GM21526 (cell line): ENCODE measurements around the gene MON2.

ENCODE experiments used
- ATAC-seq: cut with Tn5 transposase; IDR thresholded peaks from one replicate; pipeline ENCODE4 v1.9.1; 2021; ENCODE audit warnings: moderate library complexity; ENCODE audit not compliant: unreplicated experiment, low FRiP score

MON2 gene

GRCh38 chr12:62603811-62604098, 137.1 kb downstream of the MON2 start:
- ATAC-seq = no peak

- no peak for ATAC-seq
These were observed 137.7 kb downstream of the MON2 start for GRCh38 chr12:62604373-62604772.

- ATAC-seq = no peak
These were observed 138.2 kb downstream of the MON2 start for GRCh38 chr12:62604871-62605270.

- ATAC-seq = no peak
These were observed 139.4 kb downstream of the MON2 start for GRCh38 chr12:62605981-62606380.

DNA sequence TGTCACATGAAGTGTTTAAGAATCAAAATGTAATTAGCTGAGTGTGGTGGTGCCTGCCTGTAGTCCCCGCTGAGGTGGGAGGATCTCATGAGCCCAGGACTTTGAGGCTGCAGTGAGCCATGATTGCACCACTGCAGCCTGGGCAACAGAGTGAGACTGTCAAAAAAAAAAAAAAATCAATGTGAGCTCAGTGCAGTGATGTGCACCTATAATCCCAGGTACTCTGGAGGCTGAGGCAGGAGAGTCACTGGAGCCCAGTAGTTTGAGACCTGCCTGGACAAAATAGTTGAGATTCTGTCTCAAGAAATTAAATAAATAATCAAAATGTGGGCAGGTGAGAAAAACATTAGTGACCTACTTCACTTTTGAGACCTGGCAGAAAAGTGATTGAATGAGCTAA, 140.0 kb downstream of the MON2 start:
- no peak for ATAC-seq

DNA sequence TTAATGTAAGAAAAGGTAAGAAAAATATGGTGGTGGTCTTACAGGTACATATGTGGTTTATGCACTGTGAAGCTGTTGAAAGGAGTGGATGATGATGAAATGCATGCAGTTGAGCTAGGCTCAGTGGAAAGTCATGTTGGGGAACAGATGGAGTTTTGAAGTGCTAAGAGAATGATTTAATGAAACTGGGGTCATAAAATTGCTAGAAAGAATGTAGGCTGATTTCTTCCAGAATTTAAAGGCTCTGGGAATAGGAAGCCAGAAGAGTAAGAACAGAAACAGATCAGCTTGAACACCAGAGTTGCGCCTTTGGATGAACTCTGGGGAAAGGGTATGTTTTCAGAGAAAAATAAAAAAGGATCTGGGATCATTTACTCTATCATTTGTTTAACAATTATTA, 146.5 kb downstream of the MON2 start:
- no peak for ATAC-seq

DNA sequence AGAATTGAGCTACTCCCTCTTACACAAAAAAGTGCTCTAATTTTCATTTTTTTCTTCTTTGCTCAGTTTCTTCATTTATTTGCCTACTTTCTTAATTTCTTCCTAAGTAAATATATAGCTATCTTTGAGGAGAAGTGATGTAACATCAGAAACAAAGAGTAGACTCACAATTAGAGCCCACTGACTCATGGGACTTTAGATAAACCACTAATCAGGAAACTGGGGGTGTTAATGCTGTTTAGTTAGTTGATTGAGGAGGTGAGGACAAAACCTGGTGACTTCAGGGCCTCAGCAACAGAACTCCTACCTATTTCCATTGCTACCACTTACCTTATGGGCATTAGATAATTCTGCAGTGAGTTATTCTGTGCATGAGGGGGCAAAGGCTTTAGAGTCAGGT, 151.7 kb downstream of the MON2 start:
- no peak for ATAC-seq

DNA sequence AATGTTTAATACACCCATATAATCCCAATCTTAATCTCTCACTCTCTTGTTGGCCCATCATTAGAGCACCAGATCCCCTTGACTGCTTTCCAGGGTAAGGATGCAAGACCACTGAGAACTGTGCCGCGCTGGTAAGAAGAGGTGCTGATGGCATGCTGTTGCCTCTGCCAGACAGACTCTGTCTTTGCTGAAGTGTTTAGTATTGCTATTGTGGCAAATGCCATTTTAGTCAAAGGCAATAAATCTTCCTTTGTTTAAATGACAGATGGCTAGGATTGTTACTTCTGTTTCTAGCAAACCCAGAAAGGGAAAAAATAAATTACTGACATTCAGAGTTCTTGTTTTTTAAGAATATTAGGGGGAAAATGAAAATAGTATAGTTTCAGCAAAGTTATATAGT, 152.3 kb downstream of the MON2 start:
- no peak for ATAC-seq

DNA sequence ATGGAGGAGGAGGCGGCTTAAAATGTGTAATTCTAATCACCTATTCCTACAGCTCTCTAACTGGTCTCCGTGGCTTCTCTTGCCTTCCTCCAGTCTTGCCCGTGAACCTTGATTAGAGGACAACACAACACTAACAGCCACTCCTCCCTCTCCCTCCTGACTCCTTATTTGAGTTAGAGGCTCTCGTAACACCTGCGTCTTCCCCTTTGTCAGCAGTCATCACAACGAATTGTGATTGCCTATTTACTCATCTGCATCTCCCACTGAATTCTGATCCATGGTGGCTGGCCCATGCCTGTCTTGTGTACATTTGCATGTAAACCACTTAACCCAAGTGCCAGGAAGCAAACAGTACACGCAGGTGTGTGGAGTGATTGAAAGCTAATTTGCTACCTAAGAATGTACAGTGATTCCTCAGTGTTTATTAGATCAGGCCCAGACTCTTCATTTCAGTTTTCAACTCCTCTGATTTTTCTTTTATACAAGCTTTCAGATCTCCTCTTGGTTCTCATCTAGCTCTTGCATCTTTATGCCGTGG, 154.5 kb downstream of the MON2 start:
- ATAC-seq = no peak

- no peak for ATAC-seq
These were observed 155.6 kb downstream of the MON2 start for GRCh38 chr12:62622177-62622576.

GRCh38 chr12:62625228-62625627, 158.6 kb downstream of the MON2 start:
- ATAC-seq = no peak

- ATAC-seq = no peak
These were observed 160.6 kb downstream of the MON2 start for GRCh38 chr12:62627181-62627580.

- ATAC-seq = no peak
These were observed 162.8 kb downstream of the MON2 start for GRCh38 chr12:62629413-62629812.

DNA sequence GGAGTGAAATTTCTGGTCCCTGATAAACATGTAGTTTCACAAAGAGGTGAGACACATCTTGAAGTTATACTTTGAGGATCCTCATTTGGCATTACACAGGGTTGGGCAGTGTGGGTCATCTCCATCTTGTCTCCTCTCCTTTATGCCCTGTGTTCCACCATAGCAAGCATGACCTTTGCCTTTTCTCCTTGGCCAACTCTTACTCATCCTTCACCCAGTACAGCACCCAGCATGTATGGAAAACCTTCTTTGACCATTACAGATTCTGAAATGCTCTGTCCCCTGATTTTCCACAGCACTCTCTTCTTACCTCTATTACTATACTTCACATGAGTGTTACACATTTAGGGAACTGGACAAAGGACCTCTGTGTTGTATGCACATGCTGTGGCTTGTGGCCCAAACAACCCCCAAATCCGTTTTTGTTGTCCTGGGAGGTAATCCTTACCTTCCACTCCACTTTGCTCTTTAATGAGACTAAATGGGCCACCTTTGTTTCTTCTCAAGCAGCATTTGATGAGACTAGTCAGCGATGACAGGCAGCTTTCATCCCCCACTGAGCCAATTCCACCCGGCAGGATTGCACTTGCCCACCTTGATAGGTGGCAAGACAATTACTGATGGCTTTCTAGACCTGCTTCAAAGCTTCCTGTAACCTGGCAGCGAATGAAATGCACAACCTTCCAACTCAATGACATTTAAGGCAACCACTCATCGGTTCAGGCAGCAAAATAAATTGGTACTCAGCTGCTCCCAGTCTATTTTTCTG, 163.5 kb downstream of the MON2 start:
- ATAC-seq = no peak

- peak; percentile 50 for ATAC-seq
These were observed 165.1 kb downstream of the MON2 start for GRCh38 chr12:62631471-62632410.

GRCh38 chr12:62632411-62632918, 165.8 kb downstream of the MON2 start:
- ATAC-seq = peak; percentile 26

- no peak for ATAC-seq
These were observed 169.0 kb downstream of the MON2 start for GRCh38 chr12:62635649-62636048.

GRCh38 chr12:62637679-62638078, 171.1 kb downstream of the MON2 start:
- ATAC-seq = no peak

GRCh38 chr12:62640910-62641448, 174.4 kb downstream of the MON2 start:
- peak; percentile 94 for ATAC-seq

DNA sequence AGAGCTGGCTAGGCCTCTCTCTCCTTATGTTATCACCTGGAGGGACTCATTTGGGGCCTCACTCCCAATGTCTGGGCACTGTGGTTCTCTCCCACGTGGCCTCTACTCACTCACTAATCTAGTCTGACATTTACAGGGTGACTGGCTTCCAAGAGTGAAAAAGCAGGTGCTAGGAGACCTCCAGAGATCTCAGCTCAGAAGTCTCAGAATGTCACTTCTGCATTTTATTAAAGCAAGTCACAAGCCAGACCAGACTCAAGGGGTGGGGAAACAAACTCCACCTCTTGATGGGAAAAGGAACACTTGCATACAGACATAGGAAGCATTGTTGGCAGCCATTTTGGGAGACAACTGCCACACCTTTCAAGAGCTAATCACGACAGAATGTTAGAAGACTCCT, 175.9 kb downstream of the MON2 start:
- ATAC-seq = no peak

GRCh38 chr12:62643486-62643885, 176.9 kb downstream of the MON2 start:
- no peak for ATAC-seq
